NCI-H774 (cell line): ENCODE measurements around the gene TNNI2.
A peak's percentile ranks its signal among the peaks of the same experiment; 100 is the strongest.

ENCODE experiments used
- DNase-seq: peaks from one replicate; lab custom pipeline; 2025; lab: John Stamatoyannopoulos, UW

The TNNI2 gene

DNA sequence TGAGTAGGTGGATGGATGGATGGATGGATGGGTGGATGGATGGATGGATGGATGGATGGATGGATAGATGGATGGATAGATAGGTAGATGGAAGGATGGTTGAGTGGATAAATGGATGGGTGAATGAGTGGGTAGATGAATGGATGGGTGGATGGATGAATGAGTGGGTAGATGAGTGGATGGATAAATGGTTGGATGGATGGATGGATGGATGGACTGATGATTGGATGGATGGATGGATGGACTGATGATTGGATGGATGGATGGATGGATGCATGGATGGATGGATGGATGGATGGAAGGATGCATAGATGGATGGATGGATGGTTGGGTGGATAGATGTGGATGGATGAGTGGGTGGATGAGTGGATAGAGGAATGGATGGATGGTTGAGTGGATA is 17.2 kb upstream of the TNNI2 start:
- DNase-seq = no peak

DNA sequence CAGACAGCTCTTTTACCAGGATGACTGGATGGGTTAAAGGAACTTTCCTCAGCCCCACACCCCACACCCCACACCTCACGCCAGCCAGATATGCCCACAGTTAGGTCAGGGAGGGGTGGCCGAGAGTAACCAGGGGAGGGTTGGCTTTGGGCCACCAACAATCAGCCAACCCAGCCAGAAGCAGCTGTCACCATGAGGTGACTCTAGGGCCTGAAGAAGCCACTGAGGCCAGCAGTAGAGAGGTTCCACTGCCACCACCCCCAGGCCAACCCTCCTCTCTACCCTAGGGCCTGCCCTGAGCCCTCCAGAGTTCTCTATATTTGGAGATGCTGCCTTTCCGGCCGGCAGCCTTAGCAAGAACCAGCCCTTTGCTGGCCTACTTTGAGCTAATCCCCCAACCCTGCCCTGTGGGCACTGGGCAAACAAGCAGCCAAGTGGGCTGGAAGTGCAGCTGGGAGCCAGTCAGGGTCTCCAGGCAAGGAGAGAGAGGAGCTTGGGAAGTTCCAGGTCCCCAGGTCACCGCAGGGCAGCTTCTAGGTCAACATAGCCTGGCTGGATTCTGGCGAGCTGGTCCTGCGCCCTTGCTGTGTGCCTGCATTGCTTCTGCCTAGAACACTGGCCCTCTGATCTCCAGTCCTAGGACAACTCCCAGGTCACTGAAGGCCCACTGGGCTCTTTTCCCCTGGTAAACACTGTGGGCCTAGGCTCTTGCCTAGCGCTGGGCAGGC is 16.0 kb upstream of the TNNI2 start:
- no peak for DNase-seq

DNA sequence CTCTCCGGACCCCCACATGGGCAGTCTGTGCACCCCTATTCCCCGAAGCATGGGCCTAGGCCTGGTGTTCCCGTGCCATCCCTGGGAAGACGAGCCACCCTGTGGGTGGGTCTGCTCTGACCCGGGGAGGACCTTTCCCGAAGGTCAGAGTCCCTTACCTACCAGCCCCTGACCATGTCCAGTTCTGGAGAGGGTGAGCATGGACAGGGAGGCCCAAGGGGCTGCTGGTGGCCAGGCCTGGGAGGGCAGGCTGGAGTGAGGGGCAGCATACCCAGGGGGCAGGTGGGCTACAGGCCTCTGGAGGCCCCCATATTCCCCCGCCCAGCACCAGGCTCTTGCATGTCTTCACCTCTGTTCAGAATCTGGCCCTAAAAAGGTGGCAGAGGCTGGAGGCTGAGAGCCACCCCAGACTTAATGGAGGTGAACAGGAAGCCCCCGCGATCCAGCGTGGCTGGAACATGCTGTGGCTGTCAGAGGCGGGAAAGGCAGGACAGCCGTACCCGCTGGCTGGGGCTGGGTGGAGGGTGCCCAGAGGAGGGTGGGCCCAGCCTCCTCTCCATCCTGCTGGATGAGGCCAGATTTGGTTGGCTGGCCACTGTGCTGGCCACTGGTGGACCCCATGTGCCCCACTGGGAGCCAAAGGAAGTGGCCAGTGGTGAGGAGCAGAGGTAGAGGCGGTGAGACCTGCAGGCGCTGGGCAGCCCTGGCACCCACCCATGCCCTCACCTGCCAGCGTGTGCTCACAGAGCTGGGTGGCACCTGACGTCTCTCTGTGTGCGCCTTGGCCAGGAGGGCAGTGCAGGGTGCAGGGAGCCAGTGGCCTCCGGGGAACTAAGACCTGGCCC is 15.2 kb upstream of the TNNI2 start:
- DNase-seq = no peak

DNA sequence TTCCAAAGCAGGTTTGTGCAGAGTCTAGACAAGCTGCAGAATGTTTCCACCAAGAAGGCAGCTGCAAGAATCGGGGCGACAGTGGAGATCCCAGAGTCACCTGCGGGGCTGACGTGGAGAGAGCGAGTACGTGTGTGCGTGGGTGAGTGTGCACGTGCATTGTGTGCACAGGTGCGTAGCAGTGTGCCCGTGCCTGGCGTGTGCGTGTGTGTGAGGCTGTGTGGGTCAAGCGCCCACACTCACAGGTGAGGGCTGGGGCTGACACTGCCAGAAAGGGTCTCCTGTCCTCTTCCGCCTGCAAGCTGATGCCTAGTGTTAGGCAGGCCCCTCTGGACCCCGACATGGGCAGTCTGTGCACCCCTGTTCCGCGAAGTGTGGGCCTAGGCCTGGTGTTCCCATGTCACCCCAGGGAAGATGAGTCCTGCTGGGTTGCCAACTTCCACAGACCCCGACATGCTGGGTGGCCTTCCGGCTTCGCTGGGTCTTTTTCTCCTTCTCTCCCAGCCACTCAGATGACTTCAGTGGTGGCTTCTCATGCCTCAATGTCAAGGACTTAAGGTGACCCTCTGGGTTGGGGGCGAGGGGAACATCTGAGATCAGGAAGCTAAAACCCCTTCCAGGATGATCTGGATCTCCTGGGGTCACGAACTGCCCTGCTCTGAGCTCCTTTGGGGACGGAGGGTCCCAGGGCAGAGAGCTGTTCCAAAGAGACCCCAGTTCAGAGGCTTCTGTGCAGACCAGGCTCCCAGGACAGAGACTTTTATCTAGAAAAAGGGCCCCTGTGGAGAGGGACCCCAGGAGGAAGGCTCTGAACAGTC is 14.4 kb upstream of the TNNI2 start:
- DNase-seq = no peak

DNA sequence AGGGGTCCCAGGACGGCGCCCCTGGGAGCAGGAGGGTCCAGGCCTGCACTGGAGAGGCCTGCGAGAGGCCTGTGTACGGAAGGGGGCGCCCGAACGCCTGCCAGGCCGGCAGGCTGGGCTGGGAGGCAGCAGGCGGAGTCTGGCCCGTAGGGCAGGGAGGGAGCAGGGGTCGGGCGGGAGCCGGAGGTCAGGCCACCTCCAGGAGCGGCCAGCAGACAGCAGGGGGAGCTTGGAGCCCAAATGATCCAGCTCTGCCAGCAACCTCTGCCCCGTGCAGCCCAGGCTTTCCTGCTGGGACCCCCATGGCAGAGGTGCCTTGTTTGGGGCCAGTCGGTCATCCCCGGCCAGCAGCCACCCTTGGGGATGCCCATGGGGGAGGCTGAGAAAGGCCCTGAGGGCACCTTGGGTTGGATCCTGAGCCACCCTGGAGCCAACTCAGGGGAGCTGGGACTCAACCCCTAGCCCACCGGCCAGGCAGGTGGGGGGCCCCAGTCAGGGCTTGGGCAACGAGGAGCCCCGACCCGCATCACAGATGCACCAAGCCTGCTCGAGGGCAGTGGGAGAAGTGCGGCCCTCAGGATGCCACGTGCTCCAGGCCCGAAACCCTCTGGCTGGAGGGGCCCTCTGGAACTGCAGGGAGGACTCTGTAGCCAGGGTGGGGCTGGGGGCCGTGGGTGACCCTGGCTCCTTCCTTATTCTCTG is 13.6 kb upstream of the TNNI2 start:
- DNase-seq = no peak

DNA sequence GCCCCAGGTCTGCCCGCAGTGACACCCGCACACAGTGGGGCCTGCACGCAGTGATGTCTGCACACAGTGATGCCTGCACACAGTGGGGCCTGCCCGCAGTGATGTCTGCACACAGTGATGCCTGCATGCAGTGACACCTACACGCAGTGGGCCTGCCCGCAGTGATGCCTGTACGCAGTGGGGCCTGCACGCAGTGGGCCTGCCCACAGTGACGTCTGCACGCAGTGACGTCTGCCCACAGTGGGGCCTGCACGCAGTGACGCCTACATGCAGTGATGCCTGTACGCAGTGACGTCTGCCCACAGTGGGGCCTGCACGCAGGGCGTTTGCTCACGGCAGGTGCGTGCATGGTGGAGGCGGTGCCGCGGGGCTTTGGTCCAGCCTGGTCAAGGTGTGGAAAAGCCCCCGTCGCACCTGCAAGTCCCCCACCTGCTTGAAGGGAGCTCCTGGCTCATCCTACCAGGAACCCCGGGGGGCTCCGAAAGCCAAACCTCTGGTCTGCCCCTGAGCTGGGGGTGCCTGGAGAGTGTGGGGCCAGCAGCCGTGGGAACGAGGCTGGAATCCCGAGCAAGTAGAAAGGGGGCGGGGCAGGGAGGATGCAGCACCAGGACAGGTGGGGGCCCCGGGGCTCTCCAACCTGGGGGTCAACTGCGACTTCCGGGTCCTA is 12.9 kb upstream of the TNNI2 start:
- no peak for DNase-seq

DNA sequence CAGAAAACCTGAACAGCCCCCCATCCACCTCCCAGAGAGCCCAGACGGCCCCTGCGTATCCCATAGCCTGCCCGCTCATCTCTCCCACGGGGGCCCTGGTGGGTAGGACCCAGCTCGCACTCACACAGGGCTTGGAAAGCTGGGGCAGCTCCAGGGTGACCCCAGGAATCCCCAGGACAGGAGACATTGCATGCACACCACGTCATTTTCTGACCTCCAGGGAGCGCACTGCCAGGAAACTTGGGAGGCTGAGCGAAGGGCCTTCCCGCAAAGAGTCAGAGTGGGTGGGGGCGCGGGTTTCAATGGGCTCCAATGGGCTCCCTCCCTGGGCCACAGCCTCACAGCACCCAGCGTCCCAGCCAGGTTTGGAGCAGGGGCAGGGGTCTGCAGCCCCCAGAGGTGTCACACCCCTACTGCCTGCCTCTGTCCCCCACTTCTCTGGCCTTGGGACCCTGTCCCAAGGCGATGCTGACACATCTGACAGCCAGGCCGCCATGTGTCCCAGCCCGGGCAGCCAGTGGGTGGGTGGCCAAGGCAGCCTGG is 12.2 kb upstream of the TNNI2 start:
- no peak for DNase-seq

DNA sequence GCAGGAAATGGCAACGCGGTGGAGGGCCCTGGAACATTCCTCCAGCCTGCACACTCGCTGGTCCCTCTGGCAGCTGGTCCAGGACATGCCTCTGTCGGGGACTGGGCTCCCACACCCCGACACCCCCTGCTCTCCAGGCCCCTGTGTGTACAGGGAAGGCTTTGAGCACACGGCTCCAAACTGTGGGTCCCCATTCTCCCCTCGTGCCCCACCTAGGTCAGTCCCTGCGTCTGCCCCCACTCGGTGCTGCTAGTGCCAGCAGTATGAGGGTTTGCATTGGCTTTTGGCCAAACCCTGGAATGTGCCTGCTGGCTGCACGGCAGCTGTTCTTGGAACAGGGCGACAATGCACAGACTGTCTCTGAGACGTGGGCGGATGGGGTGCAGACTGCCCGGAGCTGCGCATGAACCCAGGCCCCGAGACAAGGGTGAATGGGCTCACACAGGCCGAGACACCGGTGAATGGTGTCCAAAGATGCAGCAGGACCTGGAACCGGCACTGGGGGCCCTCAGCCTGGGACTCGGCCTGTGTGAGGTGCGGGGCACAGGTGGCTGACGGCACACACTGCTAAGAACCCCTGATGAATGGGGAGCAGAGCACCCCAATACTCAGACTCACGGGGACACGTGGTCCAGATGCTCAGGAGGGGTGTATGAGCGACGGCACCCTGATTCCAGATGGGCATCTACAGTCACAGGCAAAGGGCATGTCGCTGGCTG is 11.5 kb upstream of the TNNI2 start:
- peak; percentile 58 for DNase-seq

DNA sequence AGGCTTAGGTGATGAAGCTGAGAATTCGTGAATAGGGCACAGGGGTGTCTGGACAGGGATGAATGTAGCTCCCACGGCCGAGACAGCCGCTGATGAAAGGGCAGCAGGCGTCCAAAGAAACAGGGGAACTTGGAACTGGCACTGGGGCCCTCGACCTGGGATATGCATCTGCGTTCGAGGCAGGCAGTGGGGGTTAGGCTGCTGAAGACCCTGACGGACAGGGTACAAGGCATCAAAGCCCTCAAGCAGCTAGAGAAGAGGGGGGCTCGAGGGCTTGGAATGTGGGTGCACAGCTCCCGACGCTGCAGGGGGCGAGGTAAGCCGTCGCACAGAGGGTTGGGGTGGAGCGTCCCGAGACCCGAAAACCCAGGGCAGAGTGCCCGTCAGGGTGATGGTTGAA is 10.8 kb upstream of the TNNI2 start:
- DNase-seq = no peak

DNA sequence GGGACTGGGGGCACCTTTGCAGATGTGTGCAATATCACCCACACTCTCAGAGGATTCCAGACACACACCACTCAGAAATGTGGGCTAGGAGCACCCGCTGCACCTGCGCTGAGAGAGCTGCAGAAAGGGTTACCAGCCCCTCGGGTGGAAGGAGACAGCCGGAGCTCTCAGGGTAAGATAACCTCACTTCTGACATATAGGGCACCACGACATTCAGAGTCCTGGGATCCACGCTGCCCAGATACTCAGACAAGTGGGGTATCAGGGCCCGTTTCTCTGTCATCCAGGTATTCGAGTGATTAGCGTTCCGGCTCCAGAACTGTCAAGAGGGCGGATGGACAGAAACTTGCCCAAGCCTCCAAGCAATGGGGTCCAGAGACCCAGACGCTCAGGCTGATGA is 10.2 kb upstream of the TNNI2 start:
- no peak for DNase-seq

DNA sequence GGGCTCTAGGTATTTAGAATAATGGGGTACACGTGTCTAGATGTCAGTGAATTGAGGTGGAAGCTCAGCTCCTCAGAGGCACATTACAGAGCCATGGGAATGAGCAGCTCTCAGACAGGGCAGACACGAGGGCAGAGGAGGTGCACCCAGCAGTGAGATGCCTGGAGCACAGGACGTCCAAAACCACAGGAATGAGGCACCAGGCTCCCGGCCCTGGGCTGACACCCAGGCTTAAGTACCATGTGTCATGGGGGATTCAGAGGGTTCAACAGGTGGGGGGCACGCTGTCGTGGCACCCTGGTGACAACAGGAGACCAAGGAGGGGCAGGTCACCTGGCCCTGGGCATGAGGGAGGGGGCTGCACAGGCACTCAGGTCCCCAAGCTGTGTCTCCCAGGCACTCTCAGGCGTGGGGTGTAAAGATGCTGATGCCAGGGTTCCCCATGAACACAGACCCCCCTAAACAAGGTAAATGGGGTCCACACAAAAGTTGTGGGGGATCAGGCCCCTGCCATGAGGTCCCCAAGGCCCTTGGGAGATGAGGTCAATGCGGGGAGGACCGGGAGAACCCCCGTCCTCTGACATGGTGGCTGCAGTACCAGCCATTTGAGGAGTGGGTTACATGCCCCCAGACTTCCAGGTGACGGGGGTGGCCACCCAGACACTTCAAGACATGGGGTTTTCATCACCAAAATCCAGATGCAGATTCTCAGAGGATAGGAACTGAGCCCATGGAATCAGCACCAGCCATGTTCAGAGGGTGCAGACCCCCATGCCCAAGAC is 9.6 kb upstream of the TNNI2 start:
- no peak for DNase-seq

DNA sequence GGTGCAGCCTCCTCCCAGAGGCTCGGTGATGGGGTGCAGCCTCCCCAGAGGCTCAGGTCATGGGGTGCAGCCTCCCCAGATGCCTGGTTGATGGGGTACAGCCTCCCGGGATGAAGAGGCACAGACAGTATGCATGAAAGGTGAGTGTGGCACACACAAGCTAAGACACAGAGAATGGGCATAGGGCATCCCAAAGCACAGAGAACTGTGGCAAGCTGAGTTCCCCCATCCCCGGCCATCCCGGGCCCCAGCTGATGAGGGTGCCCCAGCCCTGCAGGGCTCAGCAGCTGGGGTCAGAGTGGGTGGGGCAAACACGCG is 8.8 kb upstream of the TNNI2 start:
- DNase-seq = no peak

DNA sequence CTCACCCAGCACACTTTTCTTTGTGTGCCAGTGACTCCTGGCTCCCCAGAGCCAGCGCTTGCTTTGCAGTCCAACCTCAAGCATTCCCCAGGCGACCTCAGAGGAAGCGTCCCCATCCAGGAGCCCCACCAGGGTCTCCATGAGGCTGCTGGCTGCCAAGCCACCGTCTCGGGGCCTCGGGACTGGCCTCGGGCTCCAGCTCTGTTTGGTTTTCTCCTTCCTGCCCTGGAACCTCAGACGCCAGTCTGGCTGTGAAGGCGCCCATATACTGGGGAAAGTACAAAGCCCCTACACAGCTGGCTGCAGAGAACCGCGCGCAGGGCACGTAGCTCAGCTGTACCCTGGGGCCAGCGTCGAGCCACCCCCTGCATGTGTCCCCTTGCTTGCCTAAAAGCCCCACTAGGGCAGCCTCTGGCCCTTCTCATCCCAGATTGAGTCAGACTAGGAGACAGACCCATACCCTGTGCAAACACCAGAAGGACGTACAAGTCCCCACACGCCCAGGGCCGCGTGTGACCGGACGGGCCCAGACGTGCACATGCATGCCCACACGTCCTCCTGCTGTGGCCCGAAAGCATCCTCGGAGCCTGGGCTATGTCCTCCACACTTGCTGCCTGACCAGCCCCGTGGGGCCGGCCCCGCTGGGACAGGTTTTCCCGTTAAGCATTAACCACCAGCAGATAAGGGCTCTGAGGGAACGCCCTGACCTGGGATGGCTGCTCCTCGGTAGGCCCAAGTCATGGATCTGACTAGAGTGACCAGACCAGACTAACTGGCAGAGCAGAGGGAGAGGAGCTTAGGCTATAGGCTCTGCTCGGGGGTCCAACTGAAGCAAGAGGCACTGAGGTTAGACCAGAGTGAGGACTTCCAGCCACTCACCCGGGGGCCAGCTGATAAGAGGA is 8.2 kb upstream of the TNNI2 start:
- DNase-seq = no peak

DNA sequence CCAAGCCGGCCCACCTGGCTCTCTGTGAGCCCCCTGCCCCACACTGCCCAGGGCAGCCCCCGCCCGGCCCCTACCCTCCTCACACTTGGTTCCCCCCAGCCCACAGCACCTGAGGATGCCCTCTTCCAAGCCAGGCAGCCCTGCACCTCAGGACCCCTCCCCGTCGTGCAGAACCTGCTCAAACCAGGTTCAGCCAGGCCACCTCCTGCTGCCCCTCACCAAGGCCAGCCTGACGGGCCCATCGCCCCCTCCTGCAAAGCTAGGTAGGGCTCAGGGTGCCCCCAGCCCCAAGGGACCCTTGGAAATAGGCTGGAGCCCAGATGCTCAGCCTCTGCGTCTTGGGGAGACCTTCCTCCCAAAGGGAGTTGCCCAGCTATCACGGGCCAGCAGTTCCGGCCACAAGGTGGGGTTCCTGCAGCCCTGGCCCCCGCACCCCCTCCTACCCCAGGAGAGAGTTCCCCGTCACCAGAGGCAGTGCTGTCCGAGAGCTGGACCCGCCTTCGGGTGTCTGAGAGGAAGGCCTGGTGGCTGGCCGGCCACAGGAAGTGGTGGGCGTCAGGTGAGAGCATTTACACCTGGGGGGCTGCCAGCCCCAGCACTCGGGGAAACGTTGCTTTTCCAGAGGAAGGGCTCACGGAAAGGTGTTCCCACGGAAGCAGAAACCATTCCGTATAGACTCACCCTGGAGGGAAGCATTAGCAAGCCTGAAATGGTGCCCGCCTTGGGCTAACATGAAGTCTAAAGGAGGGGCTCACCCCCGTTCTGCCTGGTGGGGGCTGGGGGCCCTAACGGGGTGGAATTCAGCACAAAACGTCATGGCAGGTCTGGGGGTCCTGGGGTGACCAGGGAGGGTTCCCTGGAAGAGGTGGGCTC is 7.2 kb upstream of the TNNI2 start:
- no peak for DNase-seq

DNA sequence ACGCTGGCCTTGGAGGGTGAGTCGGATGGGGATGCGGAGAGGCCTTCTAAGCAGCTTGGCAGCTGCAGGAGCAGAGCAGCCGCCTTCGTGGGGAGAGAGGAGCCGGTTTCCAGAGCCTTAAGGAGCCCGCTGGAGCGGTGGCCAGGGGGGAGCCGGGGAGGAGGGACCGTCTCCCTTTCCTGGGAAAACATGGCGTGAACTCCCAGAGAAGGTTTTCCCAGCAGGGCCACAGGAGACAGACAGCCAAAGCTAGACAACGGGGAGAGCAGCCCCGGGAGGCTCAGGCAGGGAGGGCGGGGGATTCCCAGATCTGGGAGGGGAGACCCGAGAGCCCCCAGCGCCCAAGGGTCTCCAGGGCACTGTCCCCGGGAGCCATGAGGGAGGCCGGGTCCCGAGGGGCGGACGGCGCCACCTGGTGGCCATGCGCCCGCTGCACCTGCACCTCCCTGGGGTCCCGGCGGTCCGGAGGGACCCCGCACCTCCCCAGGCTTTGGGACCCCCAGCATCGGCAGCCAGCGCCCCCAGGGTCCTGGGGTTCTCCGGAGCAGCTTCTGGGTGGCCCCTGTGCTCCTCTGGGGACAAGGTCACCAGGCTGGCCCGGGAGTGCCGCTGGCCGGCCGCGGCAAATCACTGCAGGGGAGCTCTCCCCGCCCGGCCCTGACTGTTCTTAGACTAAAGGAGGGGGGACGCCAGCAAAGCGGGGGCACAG is 6.4 kb upstream of the TNNI2 start:
- no peak for DNase-seq

DNA sequence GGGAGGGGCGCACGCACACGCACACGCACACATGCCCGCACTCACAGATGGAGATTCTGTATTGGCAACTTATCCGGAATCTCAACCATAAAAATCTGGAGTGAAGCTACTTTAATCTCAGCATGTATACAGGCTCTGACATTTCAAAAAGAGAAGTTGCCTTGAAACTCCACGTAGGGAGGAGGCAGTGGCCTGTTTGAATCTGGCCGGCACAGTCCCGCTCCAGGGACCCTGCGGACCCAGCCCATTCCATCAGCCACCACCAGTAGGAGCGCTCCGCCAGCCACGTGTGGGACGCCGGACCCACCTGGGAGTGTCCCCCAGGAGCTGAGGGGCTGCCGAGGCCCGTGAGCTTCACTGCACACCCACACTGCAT is 5.9 kb upstream of the TNNI2 start:
- no peak for DNase-seq

DNA sequence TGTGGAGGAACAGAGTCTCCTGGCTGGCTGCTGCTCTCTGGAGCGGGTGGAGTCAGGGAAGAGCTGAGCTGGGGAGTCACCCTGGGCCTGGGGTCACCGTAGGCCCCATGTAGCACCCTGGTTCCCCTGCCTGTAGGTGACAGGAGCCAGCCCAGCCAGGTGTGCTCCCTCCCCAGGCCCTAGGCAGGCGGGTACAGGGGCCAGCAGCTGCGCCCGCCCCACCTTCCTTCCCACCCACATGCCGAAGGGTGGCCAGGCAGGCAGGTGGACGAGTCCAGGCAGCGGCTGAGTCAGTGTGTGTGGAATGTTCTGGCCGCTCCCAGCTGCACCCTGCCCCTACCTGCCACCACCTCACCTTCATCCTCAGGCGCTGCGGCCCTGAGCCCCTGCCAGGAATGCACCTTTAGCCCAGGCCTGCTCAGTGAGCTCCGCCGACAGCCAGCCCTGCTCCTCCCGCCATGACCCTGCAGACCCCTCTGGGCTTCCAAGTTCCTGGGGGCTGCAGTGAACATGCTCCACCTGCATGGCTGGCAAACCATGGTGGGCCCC is 4.6 kb upstream of the TNNI2 start:
- DNase-seq = no peak
